ENCODE results near the gene PPP2R2B.

- no peak for TF ChIP-seq CTCF (conservative IDR thresholded peaks at IDR 0.05; ENCODE audit: low read depth, low read length)
- no peak for TF ChIP-seq EZH2 (IDR thresholded peaks at IDR 0.05; ENCODE audit: borderline replicate concordance, low read depth, low read length, poor library complexity, severe bottlenecking)
Observed at GRCh38 chr5:146564007-146564762, 314.4 kb downstream of the PPP2R2B start.
